ENCODE data around the gene NUDCD3. TPM values are rescaled to one million over a fixed set of nuclear protein-coding genes. Genes with fewer than 3 reads are reported as not detected.

Gene NUDCD3
- total and polyA plus RNA-seq, 8 donors, result 22.4 to 62.1 (median 35.4) TPM

GRCh38 chr7:44377134-44377463, 113.4 kb downstream of the NUDCD3 start:
- intact Hi-C loops (cut with DNase I), result no loop called here
- ATAC-seq, result no peak
- Histone ChIP-seq H3K27ac (no peak overlapping the region), H3K4me1 (no peaks in the 10 kb centered on the region), H3K4me3 (no peak overlapping the region), H3K27me3 (no peaks in the 10 kb centered on the region), H3K9me3 (no peaks in the 10 kb centered on the region), H3K36me3 (no peaks in the 10 kb centered on the region)
- DNase-seq, result peak in 1 of 6 donors; percentile 49
- 78 to 81% methylated on average over 1 of the region's 1 CpG for WGBS, 2 donors
- FAIRE-seq, result no peak
- no peak for TF ChIP-seq CTCF (IDR thresholded peaks at IDR 0.05)

GRCh38 chr7:44376429-44377133, 113.9 kb downstream of the NUDCD3 start:
- intact Hi-C loops (cut with DNase I), result no loop called here
- H3K27me3 ChIP-seq, result no peaks in the 10 kb centered on the region
- TF ChIP-seq CTCF (IDR thresholded peaks at IDR 0.05), result no peak
- H3K4me1 ChIP-seq, result no peaks in the 10 kb centered on the region
- ATAC-seq, result no peak
- 23 to 29% methylated on average over 7 of the region's 7 CpGs for WGBS, 2 donors
- no peak overlapping the region for H3K27ac ChIP-seq
- no peak for DNase-seq
- FAIRE-seq, result no peak
- no peak overlapping the region for H3K4me3 ChIP-seq
- no peaks in the 10 kb centered on the region for H3K9me3 ChIP-seq
- H3K36me3 ChIP-seq, result no peaks in the 10 kb centered on the region

- intact Hi-C loops (cut with DNase I), result no loop called here
- WGBS, 2 donors, result 64 to 69% methylated on average over 12 of the region's 12 CpGs
- Histone ChIP-seq H3K4me3 (no peak overlapping the region), H3K27ac (no peak overlapping the region), H3K9me3 (no peaks in the 10 kb centered on the region), H3K36me3 (no peaks in the 10 kb centered on the region), H3K27me3 (no peaks in the 10 kb centered on the region), H3K4me1 (no peaks in the 10 kb centered on the region)
- no peak for TF ChIP-seq CTCF (IDR thresholded peaks at IDR 0.05)
- no peak for FAIRE-seq
- DNase-seq, result no peak
- ATAC-seq, result no peak
Observed at GRCh38 chr7:44375926-44376342, 114.5 kb downstream of the NUDCD3 start.

GRCh38 chr7:44375236-44375699, 115.2 kb downstream of the NUDCD3 start:
- 48 to 52% methylated on average over 9 of the region's 9 CpGs for WGBS, 2 donors
- DNase-seq (peak in 1 of 6 donors; percentile 65), FAIRE-seq (no peak), ATAC-seq (peak in 3 of 4 donors; percentile 52 to 75 (median 60))
- Histone ChIP-seq H3K36me3 (no peaks in the 10 kb centered on the region), H3K27ac (no peak overlapping the region), H3K9me3 (no peaks in the 10 kb centered on the region), H3K4me1 (no peaks in the 10 kb centered on the region), H3K27me3 (no peaks in the 10 kb centered on the region), H3K4me3 (no peak overlapping the region)
- intact Hi-C loops (cut with DNase I), result no loop called here
- peak in 1 of 4 donors; percentile 14 for TF ChIP-seq CTCF (IDR thresholded peaks at IDR 0.05)

- H3K27me3 ChIP-seq, result no peaks in the 10 kb centered on the region
- H3K36me3 ChIP-seq, result no peaks in the 10 kb centered on the region
- no peak overlapping the region for H3K4me3 ChIP-seq
- no peaks in the 10 kb centered on the region for H3K4me1 ChIP-seq
- no peak overlapping the region for H3K27ac ChIP-seq
- FAIRE-seq (no peak), ATAC-seq (no peak), DNase-seq (no peak)
- intact Hi-C loops (cut with DNase I), result no loop called here
- no peaks in the 10 kb centered on the region for H3K9me3 ChIP-seq
- no peak for TF ChIP-seq CTCF (IDR thresholded peaks at IDR 0.05)
- 55 to 57% methylated on average over 12 of the region's 12 CpGs for WGBS, 2 donors
Observed at GRCh38 chr7:44374007-44374763, 116.3 kb downstream of the NUDCD3 start.

Measured in pancreas (tissue), 10 donors.